Measurements from ENCODE around the gene AKAP7.

AKAP7 gene

DNA sequence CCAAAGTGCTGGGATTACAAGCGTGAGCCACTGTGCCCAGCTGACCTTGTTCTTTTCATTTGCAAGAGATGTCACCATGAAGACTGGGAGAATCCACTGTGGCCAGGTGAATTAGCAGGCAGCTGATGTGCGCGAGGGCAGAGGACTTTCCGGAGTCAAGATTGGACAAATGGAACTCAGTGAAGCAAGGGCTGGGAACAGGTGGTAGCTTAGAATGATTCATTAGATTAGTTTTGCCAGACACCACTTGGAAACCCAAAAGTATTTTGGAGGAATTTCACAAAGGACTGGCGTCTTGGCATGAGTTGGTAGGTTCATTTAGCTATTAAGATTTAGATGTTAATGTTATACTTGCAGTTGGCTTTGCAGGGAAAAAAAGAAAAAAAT lies 4.7 kb upstream of the AKAP7 start:
- DNase-seq (ENCODE audit: low read depth, low spot score): no peak
- no peak overlapping the region for H3K4me3 ChIP-seq (ENCODE audit: low read depth, low read length)
- in situ Hi-C loops (cut with HindIII; ENCODE audit: low sequenced_read_pairs): no loop called here
- TF ChIP-seq, protein P1, sequence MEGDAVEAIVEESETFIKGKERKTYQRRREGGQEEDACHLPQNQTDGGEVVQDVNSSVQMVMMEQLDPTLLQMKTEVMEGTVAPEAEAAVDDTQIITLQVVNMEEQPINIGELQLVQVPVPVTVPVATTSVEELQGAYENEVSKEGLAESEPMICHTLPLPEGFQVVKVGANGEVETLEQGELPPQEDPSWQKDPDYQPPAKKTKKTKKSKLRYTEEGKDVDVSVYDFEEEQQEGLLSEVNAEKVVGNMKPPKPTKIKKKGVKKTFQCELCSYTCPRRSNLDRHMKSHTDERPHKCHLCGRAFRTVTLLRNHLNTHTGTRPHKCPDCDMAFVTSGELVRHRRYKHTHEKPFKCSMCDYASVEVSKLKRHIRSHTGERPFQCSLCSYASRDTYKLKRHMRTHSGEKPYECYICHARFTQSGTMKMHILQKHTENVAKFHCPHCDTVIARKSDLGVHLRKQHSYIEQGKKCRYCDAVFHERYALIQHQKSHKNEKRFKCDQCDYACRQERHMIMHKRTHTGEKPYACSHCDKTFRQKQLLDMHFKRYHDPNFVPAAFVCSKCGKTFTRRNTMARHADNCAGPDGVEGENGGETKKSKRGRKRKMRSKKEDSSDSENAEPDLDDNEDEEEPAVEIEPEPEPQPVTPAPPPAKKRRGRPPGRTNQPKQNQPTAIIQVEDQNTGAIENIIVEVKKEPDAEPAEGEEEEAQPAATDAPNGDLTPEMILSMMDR (IDR thresholded peaks at IDR 0.05; ENCODE audit: low read depth, low read length): no peak

DNA sequence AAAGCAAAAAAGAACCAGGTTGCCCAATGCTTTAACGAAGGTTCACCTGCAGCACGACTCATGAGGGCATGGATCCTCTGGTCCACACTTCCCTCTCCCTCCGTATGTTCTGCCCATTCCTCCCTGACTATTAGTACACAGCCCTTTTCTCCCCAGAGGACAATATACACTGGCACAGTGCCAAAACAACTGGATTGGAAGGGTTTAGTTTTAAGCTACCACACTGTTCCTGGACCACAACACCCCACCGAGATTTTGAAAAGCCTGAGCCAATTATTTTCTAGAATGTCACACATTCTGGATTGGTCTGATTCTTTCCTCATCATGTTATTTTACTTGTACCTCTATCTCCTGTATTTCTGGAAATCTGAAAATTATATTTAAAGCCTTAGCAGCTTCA lies 2.9 kb upstream of the AKAP7 start:
- TF ChIP-seq, protein P1 (IDR thresholded peaks at IDR 0.05; ENCODE audit: low read depth, low read length): no peak
- in situ Hi-C loops (cut with HindIII; ENCODE audit: low sequenced_read_pairs): no loop called here
- no peak for DNase-seq (ENCODE audit: low read depth, low spot score)
- no peak overlapping the region for H3K4me3 ChIP-seq (ENCODE audit: low read depth, low read length)

DNA sequence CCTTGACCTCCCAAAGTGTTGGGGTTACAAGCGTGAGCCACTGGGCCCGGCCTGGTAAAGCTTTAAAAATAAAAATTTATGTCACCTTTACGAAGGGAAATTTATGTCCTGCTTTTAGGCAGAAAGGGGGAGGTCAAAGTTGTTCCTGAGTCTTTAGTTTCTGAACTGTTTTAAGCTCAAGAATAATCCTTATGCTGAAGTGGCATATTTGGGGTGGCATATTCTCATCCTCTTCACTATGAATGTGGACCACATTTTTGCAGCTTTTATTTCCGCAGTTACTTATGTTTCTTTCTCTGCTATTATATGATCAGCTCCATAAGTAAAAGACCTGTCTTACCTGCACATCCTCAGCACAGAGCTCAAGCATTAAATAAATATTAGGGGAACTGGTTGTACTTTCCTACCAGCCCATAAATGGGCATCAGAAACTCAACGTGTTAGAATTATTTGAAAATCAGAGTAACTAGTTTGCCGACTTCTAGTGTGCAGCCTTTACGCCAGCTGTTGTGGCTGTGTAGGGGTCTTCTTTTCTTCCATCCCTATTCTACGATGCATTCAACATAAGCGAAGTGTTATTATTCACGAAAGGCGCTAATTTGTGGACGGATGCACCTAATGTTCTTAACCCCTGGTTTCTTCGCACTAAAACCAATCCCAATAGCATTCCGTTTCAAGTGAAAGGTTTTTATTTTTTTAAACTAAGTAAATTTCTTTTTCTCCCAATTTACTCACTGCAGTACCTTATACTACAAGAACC lies 867 bp upstream of the AKAP7 start:
- TF ChIP-seq, protein P1 (IDR thresholded peaks at IDR 0.05; ENCODE audit: low read depth, low read length): no peak
- peak overlapping the region; percentile 57 for H3K4me3 ChIP-seq (ENCODE audit: low read depth, low read length)
- no peak for DNase-seq (ENCODE audit: low read depth, low spot score)
- in situ Hi-C loops (cut with HindIII; ENCODE audit: low sequenced_read_pairs): no loop called here

DNA sequence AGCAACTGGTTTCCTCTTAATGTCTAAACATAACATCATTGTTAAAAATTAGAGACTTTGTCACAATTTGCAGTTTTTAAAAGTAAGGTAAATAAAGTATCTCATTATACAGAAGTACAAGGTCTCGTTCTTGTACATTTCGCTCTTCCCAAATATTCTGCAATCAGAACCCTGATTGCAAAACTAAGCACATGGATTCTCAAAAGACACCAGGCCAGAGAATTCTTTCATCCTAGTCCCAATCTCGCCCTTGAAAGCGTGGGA lies 355 bp upstream of the AKAP7 start:
- H3K4me3 ChIP-seq (ENCODE audit: low read depth, low read length): peak overlapping the region; percentile 57
- in situ Hi-C loops (cut with HindIII; ENCODE audit: low sequenced_read_pairs): no loop called here
- TF ChIP-seq, protein P1 (IDR thresholded peaks at IDR 0.05; ENCODE audit: low read depth, low read length): no peak
- DNase-seq (ENCODE audit: low read depth, low spot score): peak; percentile 62

GRCh38 chr6:131136021-131136786 lies 937 bp downstream of the AKAP7 start:
- TF ChIP-seq, protein P1 (IDR thresholded peaks at IDR 0.05; ENCODE audit: low read depth, low read length): no peak
- peak; percentile 58 for DNase-seq (ENCODE audit: low read depth, low spot score)
- H3K4me3 ChIP-seq (ENCODE audit: low read depth, low read length): peak overlapping the region; percentile 62
- in situ Hi-C loops (cut with HindIII; ENCODE audit: low sequenced_read_pairs): no loop called here

GRCh38 chr6:131139599-131139998 lies 4.3 kb downstream of the AKAP7 start:
- no peak overlapping the region for H3K4me3 ChIP-seq (ENCODE audit: low read depth, low read length)
- in situ Hi-C loops (cut with HindIII; ENCODE audit: low sequenced_read_pairs): no loop called here
- no peak for DNase-seq (ENCODE audit: low read depth, low spot score)
- TF ChIP-seq, protein P1 (IDR thresholded peaks at IDR 0.05; ENCODE audit: low read depth, low read length): no peak
